Endothelial cell of umbilical vein (primary cell): ENCODE data around the gene SERPINI1. TPM values are rescaled to one million over a fixed set of nuclear protein-coding genes. Genes with fewer than 3 reads are reported as not detected.

ENCODE experiments used
- BruUV-seq: library from RNA; stranded (reverse); fragments of 400-500 nt; replicated peaks from 2 replicates; lab custom pipeline; 2021; lab: Mats Ljungman, UMichigan
- CTCF ChIA-PET: fragments of 300-600, 350-600 bp; sonication (Branson Sonifier 250); formaldehyde crosslinking; loops from one replicate; lab custom pipeline; 2021; ENCODE audit warnings: antibody characterized with exemption, inconsistent platforms; lab: Charles Lee
- POLR2A ChIA-PET: fragments of 300-600, 350-600 bp; sonication (Branson Sonifier 250); formaldehyde crosslinking; loops from one replicate; lab custom pipeline; 2021; ENCODE audit warnings: antibody characterized with exemption, inconsistent platforms; lab: Charles Lee
- DNase-seq: peaks from one replicate; pipeline ENCODE4 v3.0.0-alpha.2; 2011; ENCODE audit warnings: low read depth, low spot score
- FAIRE-seq: peaks from 2 replicates; lab custom pipeline; 2011; peaks lifted over from hg19 to GRCh38; lab: Jason Lieb, UNC
- H2AFZ ChIP-seq: 2 replicates; pipeline ENCODE4 v1.6.0; 2012; ENCODE audit warnings: low read depth, low read length, control low read depth, inconsistent platforms
- H3K27ac ChIP-seq: 2 replicates; pipeline ENCODE4 v1.5.1; 2011; ENCODE audit warnings: low read depth, mild to moderate bottlenecking, control low read depth, low read length, moderate library complexity; ENCODE audit not compliant: insufficient read depth
- H3K27me3 ChIP-seq, 2 experiments: 2 replicates each; pipeline versions ENCODE4 v1.6.0 to v1.6.1; 2011; ENCODE audit warnings: low read length in 2 of 2, mixed read lengths in 1 of 2; ENCODE audit not compliant: control insufficient read depth in 2 of 2, insufficient read depth in 2 of 2
- H3K36me3 ChIP-seq, 2 experiments: 2 replicates in 1 of 2; 3 replicates in 1 of 2; pipeline ENCODE4 v1.5.1; 2011; ENCODE audit warnings: low read length in 2 of 2, mild to moderate bottlenecking in 1 of 2, moderate library complexity in 1 of 2; ENCODE audit not compliant: control insufficient read depth in 2 of 2, insufficient read depth in 2 of 2; ENCODE audit errors: extremely low read depth in 1 of 2
- H3K4me1 ChIP-seq: 3 replicates; pipeline ENCODE4 v1.5.1; 2011; ENCODE audit warnings: mild to moderate bottlenecking, low read length; ENCODE audit not compliant: control insufficient read depth, insufficient read depth; ENCODE audit errors: extremely low read depth
- H3K4me2 ChIP-seq: 2 replicates; pipeline ENCODE4 v1.6.1; 2011; ENCODE audit warnings: low read length, control low read depth, mixed read lengths; ENCODE audit not compliant: insufficient read depth
- H3K4me3 ChIP-seq, 3 experiments: fragments of 200-600 bp in 1 of 3; sonication (generic), shearing (Covaris generic) in 1 of 3; replicated peaks in 1 of 3; 2 replicates each; pipeline ENCODE4 v1.5.1; 2011 to 2016; ENCODE audit warnings: control low read depth in 3 of 3, low read length in 3 of 3, mild to moderate bottlenecking in 2 of 3, inconsistent platforms in 1 of 3, low read depth in 1 of 3, moderate library complexity in 1 of 3; ENCODE audit not compliant: insufficient read depth in 1 of 3
- H3K79me2 ChIP-seq: 2 replicates; pipeline ENCODE4 v1.6.0; 2012; ENCODE audit warnings: low read length, inconsistent platforms; ENCODE audit not compliant: control insufficient read depth, insufficient read depth
- H3K9ac ChIP-seq: replicated peaks from 2 replicates; pipeline ENCODE3; 2011; ENCODE audit warnings: low read length, control low read depth; ENCODE audit not compliant: insufficient read depth; ENCODE audit errors: extremely low read depth
- H3K9me1 ChIP-seq: replicated peaks from 3 replicates; pipeline ENCODE4 v1.6.0; 2011; ENCODE audit warnings: mild to moderate bottlenecking, low read length; ENCODE audit not compliant: control insufficient read depth, insufficient read depth; ENCODE audit errors: extremely low read depth
- H3K9me3 ChIP-seq: replicated peaks from 2 replicates; pipeline ENCODE4 v1.5.1; 2012; ENCODE audit warnings: low read length, inconsistent platforms; ENCODE audit not compliant: control insufficient read depth, insufficient read depth
- H4K20me1 ChIP-seq: replicated peaks from 2 replicates; pipeline ENCODE3; 2011; ENCODE audit warnings: mild to moderate bottlenecking, low read length; ENCODE audit not compliant: control insufficient read depth, insufficient read depth; ENCODE audit errors: extremely low read depth
- EZH2 ChIP-seq: IDR thresholded peaks from 2 replicates; pipeline ENCODE4 v1.6.1; 2012; ENCODE audit warnings: borderline replicate concordance, low read depth, mild to moderate bottlenecking, moderate library complexity, low read length, inconsistent platforms; ENCODE audit not compliant: severe bottlenecking
- FOS ChIP-seq: IDR thresholded peaks from 2 replicates; pipeline ENCODE4 v1.6.1; 2011; ENCODE audit warnings: mild to moderate bottlenecking, low read length, moderate library complexity, borderline replicate concordance; ENCODE audit not compliant: insufficient read depth
- GATA2 ChIP-seq: IDR thresholded peaks from 2 replicates; pipeline ENCODE4 v1.7.0; 2011; ENCODE audit warnings: low read depth, mild to moderate bottlenecking, moderate library complexity, mixed read lengths, low read length; ENCODE audit not compliant: insufficient read length, insufficient read depth
- JUN ChIP-seq: IDR thresholded peaks from 2 replicates; pipeline ENCODE4 v1.6.1; 2011; ENCODE audit warnings: borderline replicate concordance, low read depth; ENCODE audit not compliant: insufficient read length, insufficient read depth
- MAX ChIP-seq: IDR thresholded peaks from 2 replicates; pipeline ENCODE4 v1.6.1; 2011; ENCODE audit not compliant: insufficient read depth, insufficient read length
- MYC ChIP-seq: IDR thresholded peaks from one replicate; pipeline ENCODE4 v1.6.1; 2011; ENCODE audit warnings: mild to moderate bottlenecking, low read depth, low read length
- POLR2A ChIP-seq: IDR thresholded peaks from 2 replicates; pipeline ENCODE4 v1.6.1; 2012; ENCODE audit warnings: low read depth, mild to moderate bottlenecking, control low read depth, low read length
- POLR2AphosphoS5 ChIP-seq: IDR thresholded peaks from 2 replicates; pipeline ENCODE4 v1.6.1; 2012; ENCODE audit warnings: low read depth, mild to moderate bottlenecking, control low read depth, low read length, moderate library complexity; ENCODE audit not compliant: insufficient read depth
- dilution Hi-C: fragments of 300-500 bp; cut with MboI; formaldehyde crosslinking; loops from one replicate; pipeline ENCODE4 v1.15.0; 2019; ENCODE audit warnings: low sequenced_read_pairs; ENCODE audit not compliant: extremely low pct_ligation_motif_present
- intact Hi-C: fragments of 100-400 bp; cut with micrococcal nuclease; formaldehyde crosslinking; loops from one replicate; pipeline ENCODE4 v1.10.0; 2022
- polyA plus RNA-seq, 4 experiments: library from polyadenylated mRNA; depleted of rRNA in 3 of 4; stranded (reverse) in 3 of 4; unstranded in 1 of 4; fragments of >200 nt; gene quantifications; 2 replicates each; pipeline versions ENCODE4 v1.2.1 to v1.2.3, GENCODE V29; 2011 to 2012; ENCODE audit warnings: missing spikeins in 1 of 4
- total RNA-seq: library from RNA; stranded (reverse); gene quantifications from 2 replicates; pipeline ENCODE4 v1.2.3, GENCODE V29; 2021
- TF ChIP-seq, protein P1 (sequence below), 2 donors: IDR thresholded peaks; 1 replicate in 1 of 2; 2 replicates in 1 of 2; pipeline ENCODE4 v1.5.1; 2011; ENCODE audit warnings: low read length in 2 of 2, mild to moderate bottlenecking in 2 of 2, moderate library complexity in 2 of 2, control low read depth in 1 of 2, inconsistent platforms in 1 of 2, low read depth in 1 of 2; ENCODE audit not compliant: insufficient read depth in 1 of 2; ENCODE audit errors: extremely low read depth in 1 of 2

SERPINI1 gene
- total and polyA plus RNA-seq, 2 donors (not counting 3 experiments of a cell fraction or from before 2014, with no cell fraction given) = 0.22 to 0.28 TPM

GRCh38 chr3:167732313-167733065, 3.0 kb upstream of the SERPINI1 start:
- no peak for TF ChIP-seq EZH2
- TF ChIP-seq, protein P1, sequence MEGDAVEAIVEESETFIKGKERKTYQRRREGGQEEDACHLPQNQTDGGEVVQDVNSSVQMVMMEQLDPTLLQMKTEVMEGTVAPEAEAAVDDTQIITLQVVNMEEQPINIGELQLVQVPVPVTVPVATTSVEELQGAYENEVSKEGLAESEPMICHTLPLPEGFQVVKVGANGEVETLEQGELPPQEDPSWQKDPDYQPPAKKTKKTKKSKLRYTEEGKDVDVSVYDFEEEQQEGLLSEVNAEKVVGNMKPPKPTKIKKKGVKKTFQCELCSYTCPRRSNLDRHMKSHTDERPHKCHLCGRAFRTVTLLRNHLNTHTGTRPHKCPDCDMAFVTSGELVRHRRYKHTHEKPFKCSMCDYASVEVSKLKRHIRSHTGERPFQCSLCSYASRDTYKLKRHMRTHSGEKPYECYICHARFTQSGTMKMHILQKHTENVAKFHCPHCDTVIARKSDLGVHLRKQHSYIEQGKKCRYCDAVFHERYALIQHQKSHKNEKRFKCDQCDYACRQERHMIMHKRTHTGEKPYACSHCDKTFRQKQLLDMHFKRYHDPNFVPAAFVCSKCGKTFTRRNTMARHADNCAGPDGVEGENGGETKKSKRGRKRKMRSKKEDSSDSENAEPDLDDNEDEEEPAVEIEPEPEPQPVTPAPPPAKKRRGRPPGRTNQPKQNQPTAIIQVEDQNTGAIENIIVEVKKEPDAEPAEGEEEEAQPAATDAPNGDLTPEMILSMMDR (IDR thresholded peaks at IDR 0.05; ENCODE audit: extremely low read depth in 1 of 2, insufficient read depth in 1 of 2, low read depth in 1 of 2, low read length in 2 of 2) = no peak
- no peak for TF ChIP-seq JUN
- no peak for TF ChIP-seq MAX
- TF ChIP-seq FOS = no peak
- no peak for TF ChIP-seq POLR2AphosphoS5
- TF ChIP-seq GATA2 = no peak
- TF ChIP-seq POLR2A = no peak
- no peak for TF ChIP-seq MYC
- H4K20me1 ChIP-seq = peaks cover 7% of the 10 kb centered on the region
- no peaks in the 10 kb centered on the region for H3K9me1 ChIP-seq
- H3K36me3 ChIP-seq = no peaks in the 10 kb centered on the region
- H3K27me3 ChIP-seq = peaks cover 0 to 9% of the 10 kb centered on the region in 2 experiments
- ChIA-PET POLR2A (no interaction called here), CTCF (interaction anchor here (0.7 to 1.4 kb wide), 3 partner anchors 9 to 353 kb away, joined by 3 read pairs; partner anchors contain the start of gene ZBBX)
- no peak for DNase-seq
- intact Hi-C loops = no loop called here
- no peak for FAIRE-seq
- no peak overlapping the region for H3K9ac ChIP-seq
- H3K4me1 ChIP-seq = peaks cover 10% of the 10 kb centered on the region
- dilution Hi-C loops = no loop called here
- H3K27ac ChIP-seq = no peak overlapping the region
- no peak overlapping the region for H2AFZ ChIP-seq
- no TSS peak for BruUV-seq
- no peaks in the 10 kb centered on the region for H3K9me3 ChIP-seq
- no peak overlapping the region for H3K4me3 ChIP-seq
- H3K79me2 ChIP-seq = peaks cover 69% of the 10 kb centered on the region
- H3K4me2 ChIP-seq = no peak overlapping the region
